GM18867 (cell line): ENCODE measurements around the gene LPP.

Source experiments
- ATAC-seq: cut with Tn5 transposase; IDR thresholded peaks from one replicate; pipeline ENCODE4 v1.9.1; 2021; ENCODE audit warnings: mild to moderate bottlenecking, moderate library complexity; ENCODE audit not compliant: unreplicated experiment

The LPP gene

GRCh38 chr3:188218603-188219002, 64.6 kb downstream of the LPP start:
- ATAC-seq: no peak

GRCh38 chr3:188219147-188219546, 65.2 kb downstream of the LPP start:
- ATAC-seq: no peak

GRCh38 chr3:188220097-188220788, 66.3 kb downstream of the LPP start:
- no peak for ATAC-seq

- no peak for ATAC-seq
Observed at GRCh38 chr3:188220988-188221818, 67.2 kb downstream of the LPP start.

GRCh38 chr3:188223936-188224335, 70.0 kb downstream of the LPP start:
- ATAC-seq: no peak

GRCh38 chr3:188227442-188227841, 73.5 kb downstream of the LPP start:
- ATAC-seq: no peak

- ATAC-seq: no peak
Observed at GRCh38 chr3:188229177-188229576, 75.2 kb downstream of the LPP start.

- ATAC-seq: no peak
Observed at GRCh38 chr3:188229726-188230125, 75.8 kb downstream of the LPP start.

GRCh38 chr3:188230962-188231361, 77.0 kb downstream of the LPP start:
- ATAC-seq: no peak

GRCh38 chr3:188231456-188231855, 77.5 kb downstream of the LPP start:
- no peak for ATAC-seq

- ATAC-seq: no peak
Observed at GRCh38 chr3:188232656-188233055, 78.7 kb downstream of the LPP start.

GRCh38 chr3:188233320-188233719, 79.4 kb downstream of the LPP start:
- ATAC-seq: no peak

- ATAC-seq: no peak
Observed at GRCh38 chr3:188234132-188234531, 80.2 kb downstream of the LPP start.

- ATAC-seq: no peak
Observed at GRCh38 chr3:188236271-188236670, 82.3 kb downstream of the LPP start.

- no peak for ATAC-seq
Observed at GRCh38 chr3:188239035-188239434, 85.1 kb downstream of the LPP start.

- ATAC-seq: no peak
Observed at GRCh38 chr3:188239577-188239976, 85.6 kb downstream of the LPP start.

- no peak for ATAC-seq
Observed at GRCh38 chr3:188240189-188240981, 86.4 kb downstream of the LPP start.

GRCh38 chr3:188241072-188241471, 87.1 kb downstream of the LPP start:
- ATAC-seq: no peak

- no peak for ATAC-seq
Observed at GRCh38 chr3:188241883-188242282, 87.9 kb downstream of the LPP start.

GRCh38 chr3:188242436-188243123, 88.6 kb downstream of the LPP start:
- ATAC-seq: no peak
